Esophagus muscularis mucosa (tissue), 4 donors: Measurements from ENCODE around the gene ORC1. TPM values are rescaled to one million over a fixed set of nuclear protein-coding genes. Genes with fewer than 3 reads are reported as not detected.
"Not testable (repeated sequence)": the region's sequence is repeated elsewhere in the genome, so short reads cannot be mapped to it uniquely, and the experiment has no call there.

ENCODE experiments used
- DNase-seq: peaks from one replicate; pipeline ENCODE4 v3.0.0-alpha.2; 2017; ENCODE audit errors: extremely low spot score
- H3K27ac ChIP-seq, 4 donors: fragments of 200-600 bp; sonication (generic); replicated peaks in 1 of 4; 1 replicate in 3 of 4; 2 replicates in 1 of 4; pipeline ENCODE4 v1.5.1; 2016 to 2019; ENCODE audit warnings: mild to moderate bottlenecking in 1 of 4
- H3K27me3 ChIP-seq, 4 donors: fragments of 200-600 bp; sonication (generic); one replicate each; pipeline versions ENCODE4 v1.5.1 to v1.6.0; 2016 to 2019
- H3K36me3 ChIP-seq, 4 donors: fragments of 200-600 bp; sonication (generic); one replicate each; pipeline ENCODE4 v1.5.1; 2016 to 2019
- H3K4me1 ChIP-seq, 4 donors: fragments of 200-600 bp; sonication (generic); one replicate each; pipeline ENCODE4 v1.5.1; 2016 to 2019
- H3K4me3 ChIP-seq, 4 donors: fragments of 200-600 bp; sonication (generic); 1 replicate in 2 of 4; 2 replicates in 2 of 4; pipeline ENCODE4 v1.5.1; 2016 to 2019; ENCODE audit warnings: mild to moderate bottlenecking in 4 of 4, moderate library complexity in 1 of 4
- H3K9me3 ChIP-seq, 4 donors: fragments of 200-600 bp; sonication (generic); 1 replicate in 3 of 4; 2 replicates in 1 of 4; pipeline ENCODE4 v1.5.1; 2016 to 2019
- EP300 ChIP-seq: sonication (generic); formaldehyde crosslinking; IDR thresholded peaks from one replicate; pipeline ENCODE4 v1.6.1; 2017; ENCODE audit warnings: antibody characterized with exemption
- POLR2A ChIP-seq: fragments of 450-650 bp; IDR thresholded peaks from one replicate; pipeline ENCODE4 v1.6.1; 2017; ENCODE audit warnings: antibody characterized with exemption, moderate library complexity, mild to moderate bottlenecking, low read depth
- POLR2AphosphoS5 ChIP-seq, 2 donors: sonication (generic); formaldehyde crosslinking; IDR thresholded peaks; one replicate each; pipeline ENCODE4 v1.6.1; 2017; ENCODE audit warnings: antibody characterized with exemption in 2 of 2
- WGBS: methylation state at CpG from one replicate; pipeline ENCODE4 v1.1.5; 2018; 5-methylcytosine and 5-hydroxymethylcytosine counted together
- intact Hi-C: fragments of 100-400 bp; cut with DNase I; formaldehyde crosslinking; loops from one replicate; pipeline ENCODE4 v1.15.1; 2023
- total RNA-seq, 4 donors: library from RNA; depleted of rRNA; stranded (reverse); fragments of >200 nt; gene quantifications; one replicate each; pipeline versions ENCODE4 v1.1.0 to v1.2.1, GENCODE V29; 2016
- TF ChIP-seq, protein P1 (sequence below), 3 experiments: fragments of 200-600 bp in 2 of 3; fragments of 450-650 bp in 1 of 3; sonication (generic) in 2 of 3; IDR thresholded peaks; one replicate each; pipeline ENCODE4 v1.5.1; 2017 to 2019; ENCODE audit warnings: antibody characterized with exemption in 3 of 3, mild to moderate bottlenecking in 2 of 3, moderate library complexity in 1 of 3

Gene ORC1
- total RNA-seq, 4 donors from 2014 or later = 0.17 to 1.2 (median 0.33) TPM

- no peak for DNase-seq
- no peaks in the 10 kb centered on the region for H3K9me3 ChIP-seq
- no peaks in the 10 kb centered on the region for H3K4me1 ChIP-seq
- H3K27me3 ChIP-seq = no peaks in the 10 kb centered on the region
- TF ChIP-seq POLR2A (no peak), EP300 (no peak), POLR2AphosphoS5 (IDR thresholded peaks at IDR 0.05) (no peak)
- TF ChIP-seq, protein P1, sequence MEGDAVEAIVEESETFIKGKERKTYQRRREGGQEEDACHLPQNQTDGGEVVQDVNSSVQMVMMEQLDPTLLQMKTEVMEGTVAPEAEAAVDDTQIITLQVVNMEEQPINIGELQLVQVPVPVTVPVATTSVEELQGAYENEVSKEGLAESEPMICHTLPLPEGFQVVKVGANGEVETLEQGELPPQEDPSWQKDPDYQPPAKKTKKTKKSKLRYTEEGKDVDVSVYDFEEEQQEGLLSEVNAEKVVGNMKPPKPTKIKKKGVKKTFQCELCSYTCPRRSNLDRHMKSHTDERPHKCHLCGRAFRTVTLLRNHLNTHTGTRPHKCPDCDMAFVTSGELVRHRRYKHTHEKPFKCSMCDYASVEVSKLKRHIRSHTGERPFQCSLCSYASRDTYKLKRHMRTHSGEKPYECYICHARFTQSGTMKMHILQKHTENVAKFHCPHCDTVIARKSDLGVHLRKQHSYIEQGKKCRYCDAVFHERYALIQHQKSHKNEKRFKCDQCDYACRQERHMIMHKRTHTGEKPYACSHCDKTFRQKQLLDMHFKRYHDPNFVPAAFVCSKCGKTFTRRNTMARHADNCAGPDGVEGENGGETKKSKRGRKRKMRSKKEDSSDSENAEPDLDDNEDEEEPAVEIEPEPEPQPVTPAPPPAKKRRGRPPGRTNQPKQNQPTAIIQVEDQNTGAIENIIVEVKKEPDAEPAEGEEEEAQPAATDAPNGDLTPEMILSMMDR (IDR thresholded peaks at IDR 0.05) = no peak
- intact Hi-C loops = no loop called here
- H3K36me3 ChIP-seq = no peaks in the 10 kb centered on the region
- no peak overlapping the region for H3K27ac ChIP-seq
- H3K4me3 ChIP-seq = no peak overlapping the region
- WGBS = 98% methylated on average over 5 of the region's 5 CpGs
These were observed 11.0 kb downstream of the ORC1 start for GRCh38 chr1:52393174-52393573.

DNA sequence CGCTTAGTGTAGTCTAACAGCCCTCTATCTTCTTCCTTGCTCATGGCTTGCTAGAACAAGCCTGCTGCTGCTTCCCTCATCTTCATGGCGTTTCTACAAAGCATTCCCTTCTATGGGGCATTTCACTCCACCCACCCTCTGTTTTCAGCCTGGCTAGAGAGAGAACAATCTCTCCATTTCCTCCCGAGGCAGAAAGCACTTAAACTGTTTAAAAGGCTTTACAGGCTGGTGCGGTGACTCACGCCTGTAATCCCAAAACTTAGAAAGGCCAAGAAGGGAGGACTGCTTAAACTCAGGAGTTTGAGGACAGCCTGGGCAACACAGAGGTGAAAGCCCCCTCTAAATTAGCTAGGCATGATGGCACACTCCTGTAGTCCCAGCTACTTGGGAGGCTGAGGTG, 17.8 kb downstream of the ORC1 start:
- TF ChIP-seq, protein P1 (IDR thresholded peaks at IDR 0.05) = no peak
- TF ChIP-seq POLR2A (no peak), POLR2AphosphoS5 (IDR thresholded peaks at IDR 0.05) (no peak), EP300 (no peak)
- DNase-seq = no peak
- H3K27me3 ChIP-seq = no peaks in the 10 kb centered on the region
- H3K4me1 ChIP-seq = no peaks in the 10 kb centered on the region
- WGBS = 82% methylated on average over 5 of the region's 5 CpGs
- intact Hi-C loops = no loop called here
- H3K9me3 ChIP-seq = no peaks in the 10 kb centered on the region
- H3K4me3 ChIP-seq = no peak overlapping the region
- H3K27ac ChIP-seq = no peak overlapping the region
- H3K36me3 ChIP-seq = no peaks in the 10 kb centered on the region

DNA sequence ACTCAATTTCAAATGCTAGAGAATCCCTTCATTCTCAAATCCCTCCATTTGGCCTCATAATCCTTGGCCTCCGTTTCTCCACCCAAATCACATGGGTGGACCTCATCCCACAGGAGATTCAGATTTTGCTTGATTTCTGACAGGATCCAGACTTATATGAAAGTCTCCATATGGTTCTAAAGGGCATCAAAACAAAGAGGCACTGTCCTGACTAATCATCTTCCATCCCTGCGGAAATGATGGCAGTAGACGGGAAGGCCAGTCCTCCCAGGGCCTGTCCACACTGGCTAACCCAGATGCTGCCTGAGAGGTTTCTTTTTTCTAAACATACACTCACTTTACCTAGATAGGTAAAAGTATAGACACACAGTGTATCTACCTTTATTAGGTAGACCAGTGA, 18.8 kb downstream of the ORC1 start:
- Histone ChIP-seq H3K9me3 (no peaks in the 10 kb centered on the region), H3K4me1 (no peaks in the 10 kb centered on the region), H3K36me3 (no peaks in the 10 kb centered on the region), H3K27ac (no peak overlapping the region), H3K27me3 (no peaks in the 10 kb centered on the region), H3K4me3 (no peak overlapping the region)
- no peak for DNase-seq
- WGBS = 92% methylated on average over 3 of the region's 3 CpGs
- TF ChIP-seq EP300 = no peak
- TF ChIP-seq, protein P1 (IDR thresholded peaks at IDR 0.05) = no peak
- intact Hi-C loops = no loop called here

- H3K27me3 ChIP-seq, H3K4me3 ChIP-seq, DNase-seq, H3K27ac ChIP-seq, H3K36me3 ChIP-seq, intact Hi-C loops, H3K9me3 ChIP-seq: not testable (repeated sequence)
- WGBS = 69% methylated on average over 1 of the region's 1 CpG
- peaks cover 7 to 26% (median 16%) of the 10 kb centered on the region in 4 donors for H3K4me1 ChIP-seq
These were observed 34.4 kb downstream of the ORC1 start for GRCh38 chr1:52369851-52370250.

GRCh38 chr1:52368383-52369172, 35.6 kb downstream of the ORC1 start:
- Histone ChIP-seq H3K36me3 (peaks cover 0 to 7% (median 3%) of the 10 kb centered on the region in 4 donors), H3K4me3 (peak overlapping the region; percentile 49 to 58 (median 53)), H3K9me3 (no peaks in the 10 kb centered on the region), H3K4me1 (peaks cover 11 to 38% (median 26%) of the 10 kb centered on the region in 4 donors), H3K27me3 (no peaks in the 10 kb centered on the region), H3K27ac (peak overlapping the region in 2 of 4 donors; percentile 9 to 53)
- TF ChIP-seq EP300 = no peak
- TF ChIP-seq, protein P1 (IDR thresholded peaks at IDR 0.05) = peak in 1 of 3 experiments; percentile 22
- intact Hi-C loops = no loop called here
- WGBS = 15% methylated on average over 27 of the region's 51 CpGs
- DNase-seq = no peak
